Measurements from ENCODE around the gene CTU2. TPM values are rescaled to one million over a fixed set of nuclear protein-coding genes. Genes with fewer than 3 reads are reported as not detected.

Gene CTU2
- total and polyA plus RNA-seq, 2 of the 4 experiments (the other 2 are of a cell fraction), result 12.9 to 18.4 TPM

DNA sequence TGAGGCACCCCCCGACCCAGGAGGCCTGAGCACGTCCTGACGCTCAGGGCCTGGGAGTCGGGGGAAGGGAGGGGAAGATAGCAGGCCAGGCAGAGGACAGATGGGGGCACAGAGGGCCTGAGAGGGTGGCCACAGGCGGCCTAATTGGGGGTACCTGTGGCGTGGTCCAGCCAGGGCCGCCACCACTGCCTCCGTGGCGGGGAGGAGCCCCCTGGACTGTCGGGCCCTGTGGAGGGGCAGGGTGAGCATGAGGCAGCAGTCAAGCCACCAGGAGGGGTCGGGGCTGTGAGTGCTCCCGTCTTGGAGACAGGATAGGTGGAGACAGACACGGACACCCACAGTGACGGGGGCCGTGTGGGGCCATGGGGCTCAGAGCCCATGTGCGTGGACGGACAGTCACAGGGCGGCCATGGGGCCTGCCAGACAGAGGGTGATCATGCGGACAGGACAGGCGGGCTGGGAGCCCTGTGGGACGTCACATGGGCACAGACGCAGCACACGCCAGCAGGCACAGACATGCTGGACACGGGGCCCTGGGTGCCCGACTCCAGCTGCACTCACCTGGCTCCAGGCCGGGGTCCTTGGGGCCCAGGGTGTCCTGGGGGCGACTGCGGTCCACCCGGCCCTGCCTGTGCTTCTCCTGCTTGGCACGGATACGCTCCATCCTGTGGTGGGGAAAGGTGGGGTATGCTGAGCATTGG, 18.7 kb downstream of the CTU2 start:
- Histone ChIP-seq H2AFZ (replicated peaks; ENCODE audit: low read length, poor library complexity) (no peak overlapping the region), H4K8ac (ENCODE audit: low read depth in 2 of 2, low read length in 2 of 2) (no peak overlapping the region), H4K5ac (ENCODE audit: low read depth, low read length) (no peak overlapping the region), H3K4ac (ENCODE audit: low read depth, low read length) (no peak overlapping the region), H3K27me3 (ENCODE audit: control insufficient read depth, insufficient read depth, low read length) (no peaks in the 10 kb centered on the region), H3K56ac (ENCODE audit: extremely low read depth, insufficient read depth, low read length) (no peak overlapping the region), H3K4me3 (ENCODE audit: insufficient read depth, low read depth, low read length) (no peak overlapping the region), H4K91ac (ENCODE audit: insufficient read depth, low read depth, low read length) (no peak overlapping the region), H3K9me3 (ENCODE audit: control insufficient read depth, insufficient read depth, low read length) (no peaks in the 10 kb centered on the region), H2BK20ac (ENCODE audit: low read depth, low read length) (no peak overlapping the region), H3K4me2 (ENCODE audit: low read depth, low read length) (no peak overlapping the region), H4K20me1 (ENCODE audit: insufficient read depth, low read length) (peaks cover 7% of the 10 kb centered on the region), H2AK9ac (replicated peaks; ENCODE audit: low read depth, low read length, poor library complexity) (peak overlapping the region; percentile 76), H3K4me1 (ENCODE audit: control insufficient read depth, insufficient read depth, low read length) (no peaks in the 10 kb centered on the region), H3K9me1 (ENCODE audit: insufficient read depth, low read length) (no peaks in the 10 kb centered on the region), H2BK15ac (ENCODE audit: low read depth, low read length) (no peak overlapping the region), H3K36me3 (ENCODE audit: control insufficient read depth, insufficient read depth, low read length) (peaks cover 80% of the 10 kb centered on the region), H3K23ac (ENCODE audit: low read depth, low read length) (no peak overlapping the region), H2AK5ac (ENCODE audit: low read depth, low read length) (no peak overlapping the region), H2BK120ac (ENCODE audit: low read depth, low read length) (no peak overlapping the region), H3K14ac (replicated peaks; ENCODE audit: low read depth, low read length) (no peak overlapping the region), H2BK5ac (ENCODE audit: low read depth, low read length, poor library complexity, severe bottlenecking) (no peak overlapping the region), H3K79me1 (ENCODE audit: low read depth in 1 of 2, low read length in 2 of 2) (peaks cover 0 to 16% of the 10 kb centered on the region in 2 experiments; a peak in 2 of 4 replicates), H3K18ac (ENCODE audit: low read depth, low read length) (no peak overlapping the region), H3K27ac (ENCODE audit: insufficient read depth, low read length) (no peak overlapping the region), H3K9ac (ENCODE audit: low read depth, low read length) (no peak overlapping the region)
- ChIA-PET CTCF (interaction anchor here (0.8 kb wide), 1 partner anchor 13 kb away, joined by 3 read pairs; no protein-coding TSS in a partner anchor), POLR2A (ENCODE audit: unreplicated experiment) (no interaction called here)
- intact Hi-C loops (cut with micrococcal nuclease), result no loop called here
- no TSS peak for BruUV-seq (replicated peaks)
- ATAC-seq (ENCODE audit: low read depth) (no peak), DNase-seq (no peak)
- in situ Hi-C loops (cut with MboI; ENCODE audit: low sequenced_read_pairs), result no loop called here
- no peak for TF ChIP-seq MXI1 (IDR thresholded peaks at IDR 0.05; ENCODE audit: borderline replicate concordance, low read depth, low read length)
- no peak for TF ChIP-seq FOS (IDR thresholded peaks at IDR 0.05; ENCODE audit: low read depth, low read length)
- TF ChIP-seq CEBPB (IDR thresholded peaks at IDR 0.05; ENCODE audit: low read depth, low read length), result no peak
- no peak for TF ChIP-seq RAD21 (IDR thresholded peaks at IDR 0.05; ENCODE audit: low read length)
- TF ChIP-seq POLR2A (IDR thresholded peaks at IDR 0.05; ENCODE audit: low read depth, low read length), result no peak
- TF ChIP-seq CHD1 (IDR thresholded peaks at IDR 0.05; ENCODE audit: low read depth, low read length), result no peak
- no peak for TF ChIP-seq MAFK (IDR thresholded peaks at IDR 0.05; ENCODE audit: low read depth, low read length)
- no peak for TF ChIP-seq CTCF (conservative IDR thresholded peaks at IDR 0.05; ENCODE audit: low read depth, low read length)
- TF ChIP-seq, protein P1, sequence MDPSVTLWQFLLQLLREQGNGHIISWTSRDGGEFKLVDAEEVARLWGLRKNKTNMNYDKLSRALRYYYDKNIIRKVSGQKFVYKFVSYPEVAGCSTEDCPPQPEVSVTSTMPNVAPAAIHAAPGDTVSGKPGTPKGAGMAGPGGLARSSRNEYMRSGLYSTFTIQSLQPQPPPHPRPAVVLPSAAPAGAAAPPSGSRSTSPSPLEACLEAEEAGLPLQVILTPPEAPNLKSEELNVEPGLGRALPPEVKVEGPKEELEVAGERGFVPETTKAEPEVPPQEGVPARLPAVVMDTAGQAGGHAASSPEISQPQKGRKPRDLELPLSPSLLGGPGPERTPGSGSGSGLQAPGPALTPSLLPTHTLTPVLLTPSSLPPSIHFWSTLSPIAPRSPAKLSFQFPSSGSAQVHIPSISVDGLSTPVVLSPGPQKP (IDR thresholded peaks at IDR 0.05; ENCODE audit: borderline replicate concordance, low read depth, low read length), result no peak
- no peak for TF ChIP-seq RFX5 (IDR thresholded peaks at IDR 0.05; ENCODE audit: low read depth, low read length)
- TF ChIP-seq NFE2L2 (IDR thresholded peaks at IDR 0.05; ENCODE audit: low read depth, low read length), result no peak
- no peak for TF ChIP-seq MAZ (IDR thresholded peaks at IDR 0.05; ENCODE audit: borderline replicate concordance, low read depth, low read length)
- TF ChIP-seq SMC3 (IDR thresholded peaks at IDR 0.05; ENCODE audit: low read depth, low read length), result no peak
- TF ChIP-seq BHLHE40 (IDR thresholded peaks at IDR 0.05; ENCODE audit: low read depth, low read length), result no peak
- TF ChIP-seq RCOR1 (IDR thresholded peaks at IDR 0.05; ENCODE audit: insufficient replicate concordance, low read length), result no peak
- no peak for TF ChIP-seq USF2 (IDR thresholded peaks at IDR 0.05; ENCODE audit: low read depth, low read length)
- WGBS, 2 experiments (ENCODE audit: extremely low coverage in 2 of 2, insufficient read length in 1 of 2), result 88% methylated on average over 22 of the region's 31 CpGs; no CpG with 5 or more reads in 1 of the 2 experiments
- dilution Hi-C loops (cut with HindIII; ENCODE audit: low sequenced_read_pairs, unreplicated experiment), result no loop called here

All from IMR-90 (cell line).